Tibial nerve (tissue), 4 donors: Measurements from ENCODE around the gene KCNMA1.

Experiments used
- CTCF ChIP-seq, 5 experiments: fragments of 200-600 bp in 3 of 5; fragments of 450-650 bp in 2 of 5; sonication (generic) in 3 of 5; IDR thresholded peaks; one replicate each; pipeline ENCODE4 v1.5.1; 2016 to 2019; ENCODE audit warnings: antibody characterized with exemption in 5 of 5, mild to moderate bottlenecking in 3 of 5, moderate library complexity in 2 of 5
- EP300 ChIP-seq, 2 donors: sonication (generic); formaldehyde crosslinking; IDR thresholded peaks; one replicate each; pipeline ENCODE4 v1.6.1; 2017; ENCODE audit warnings: antibody characterized with exemption in 2 of 2, mild to moderate bottlenecking in 1 of 2

DNA sequence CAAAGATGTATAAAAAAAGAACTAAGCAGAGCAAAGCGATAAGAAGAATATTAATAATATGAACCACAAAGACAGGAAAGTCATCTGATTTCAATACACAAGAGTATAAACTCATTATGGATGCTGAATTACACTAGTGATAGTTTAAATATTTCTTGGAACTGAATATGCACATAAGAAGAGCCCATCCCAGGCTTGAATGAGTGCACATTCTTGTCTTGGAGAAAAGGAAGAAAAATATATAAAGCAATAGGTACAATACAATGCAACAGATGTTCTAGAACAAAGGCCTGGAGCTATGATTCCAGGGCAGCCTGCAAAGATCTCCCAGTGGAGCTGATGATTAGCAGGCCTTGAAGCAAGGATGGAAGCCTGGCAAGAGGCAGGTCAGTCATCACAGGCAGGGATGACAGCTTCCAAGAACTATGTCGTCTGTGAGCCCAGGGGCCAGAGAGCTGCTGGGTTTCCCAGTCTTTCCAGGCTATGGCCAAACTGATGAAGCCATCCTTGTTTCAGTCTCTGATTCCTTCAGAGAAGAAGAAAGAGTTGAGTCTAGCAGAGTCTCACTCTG lies 277.6 kb downstream of the KCNMA1 start:
- TF ChIP-seq CTCF (IDR thresholded peaks at IDR 0.05) (no peak), EP300 (IDR thresholded peaks at IDR 0.05) (no peak)
